Right lobe of liver (tissue), 6 donors: ENCODE data around the gene FBXL19. TPM values are rescaled to one million over a fixed set of nuclear protein-coding genes. Genes with fewer than 3 reads are reported as not detected.
A peak's percentile ranks its signal among the peaks of the same experiment; 100 is the strongest.

ENCODE experiments used
- ATAC-seq, 4 donors: fragments of 200-7000 bp; cut with Tn5 transposase; one replicate each; pipeline ENCODE4 v1.9.1; 2020; ENCODE audit warnings: mild to moderate bottlenecking in 4 of 4, moderate library complexity in 4 of 4
- DNase-seq, 3 donors: peaks; one replicate each; pipeline ENCODE4 v3.0.0-alpha.2; 2020
- H3K27ac ChIP-seq, 3 donors: fragments of 200-600 bp; one replicate each; pipeline ENCODE4 v1.8.0; 2022
- H3K27me3 ChIP-seq, 2 donors: fragments of 200-600 bp; one replicate each; pipeline ENCODE4 v1.8.0; 2022
- H3K36me3 ChIP-seq, 4 donors: fragments of 200-600 bp; sonication (generic) in 1 of 4; one replicate each; pipeline versions ENCODE4 v1.5.1 to v1.8.0; 2017 to 2022; ENCODE audit warnings: control low read depth in 1 of 4
- H3K4me1 ChIP-seq, 4 donors: fragments of 200-600 bp; sonication (generic) in 1 of 4; one replicate each; pipeline versions ENCODE4 v1.5.1 to v1.8.0; 2017 to 2022; ENCODE audit warnings: control low read depth in 1 of 4
- H3K4me3 ChIP-seq, 3 donors: fragments of 200-600 bp; one replicate each; pipeline ENCODE4 v1.8.0; 2022
- H3K9me3 ChIP-seq, 4 donors: fragments of 200-600 bp; sonication (generic) in 1 of 4; one replicate each; pipeline versions ENCODE4 v1.5.1 to v1.8.0; 2017 to 2022; ENCODE audit warnings: control low read depth in 1 of 4
- POLR2A ChIP-seq: fragments of 450-650 bp; IDR thresholded peaks from one replicate; pipeline ENCODE4 v1.6.1; 2017; ENCODE audit warnings: antibody characterized with exemption, mild to moderate bottlenecking
- WGBS: methylation state at CpG from one replicate; pipeline ENCODE4 v1.1.6; 2018; ENCODE audit warnings: low coverage, low lambda C conversion rate; ENCODE audit not compliant: insufficient coverage; ENCODE audit errors: missing lambda C conversion rate; 5-methylcytosine and 5-hydroxymethylcytosine counted together
- intact Hi-C, 2 donors: fragments of 100-400 bp; cut with DNase I; formaldehyde crosslinking; loops; one replicate each; pipeline versions ENCODE4 v1.11.2 to v1.14.1; 2022
- total RNA-seq, 6 experiments: library from RNA; depleted of rRNA in 2 of 6; stranded (reverse); fragments of >200 nt in 2 of 6; fragmentation: NEBNext Ultra II Directional in 3 of 6; extraction: Animal tissue kit (Norgen Biotek cat#: 25700) in 3 of 6; gene quantifications; one replicate each; pipeline versions ENCODE4 v1.1.0 to v1.2.4, GENCODE V29; 2016 to 2023
- TF ChIP-seq, protein P1 (sequence below), 4 donors: fragments of 200-600 bp in 3 of 4; fragments of 450-650 bp in 1 of 4; IDR thresholded peaks; one replicate each; pipeline versions ENCODE4 v1.5.1 to v1.8.0; 2016 to 2022; ENCODE audit warnings: antibody characterized with exemption in 4 of 4, mild to moderate bottlenecking in 2 of 4
- donor health status: DM: no; HTN: yes; CAD: no.
- donor health status: DM: no; HTN: no; CAD: no.
- donor health status: DM: no; HTN: no; CAD: no.
- donor health status: DM: no; HTN: yes; CAD: no.
- donor health status: DM: no; HTN: yes; CAD: no.

FBXL19 gene
- total RNA-seq, 6 experiments from 2014 or later, result 2.8 to 8.0 (median 3.4) TPM

DNA sequence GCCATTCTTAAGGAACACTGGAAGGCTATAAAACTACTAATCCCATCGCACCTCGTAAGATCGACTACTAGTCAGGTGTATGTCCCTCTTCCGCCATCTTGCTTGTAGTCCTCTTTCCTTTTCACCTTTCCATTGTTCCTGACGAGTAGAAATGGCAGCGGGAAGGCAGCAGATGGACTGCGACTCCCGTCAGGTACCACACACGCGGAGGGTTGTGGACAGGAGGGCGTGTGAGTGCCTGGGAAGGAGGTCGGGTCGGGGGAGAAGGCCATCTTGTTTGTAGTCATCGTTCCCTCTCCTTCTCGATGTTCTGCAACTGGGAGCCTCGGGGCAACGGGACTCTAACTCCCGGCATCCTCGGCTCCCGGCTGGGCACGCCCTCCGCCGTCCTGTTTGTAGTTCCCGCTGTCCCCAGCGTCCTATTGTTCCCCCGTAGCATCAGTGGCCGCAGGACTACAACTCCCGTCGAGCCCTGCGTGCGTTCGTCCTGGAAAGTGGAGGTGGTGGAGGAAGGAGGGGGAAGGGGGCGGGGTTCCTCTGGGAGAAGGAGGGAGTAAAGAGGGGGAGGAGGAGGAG, 324 bp upstream of the FBXL19 start:
- H3K9me3 ChIP-seq, result no peaks in the 10 kb centered on the region
- 1% methylated on average over 30 of the region's 33 CpGs for WGBS
- DNase-seq (peak; percentile 99 to 100 (median 100)), ATAC-seq (peak; percentile 77 to 85 (median 82))
- peak overlapping the region; percentile 55 to 67 (median 63) for H3K4me3 ChIP-seq
- H3K27ac ChIP-seq, result peak overlapping the region; percentile 88 to 93 (median 92)
- intact Hi-C loops, result no loop called here
- H3K27me3 ChIP-seq, result no peaks in the 10 kb centered on the region
- peak; percentile 61 for TF ChIP-seq POLR2A
- TF ChIP-seq, protein P1, sequence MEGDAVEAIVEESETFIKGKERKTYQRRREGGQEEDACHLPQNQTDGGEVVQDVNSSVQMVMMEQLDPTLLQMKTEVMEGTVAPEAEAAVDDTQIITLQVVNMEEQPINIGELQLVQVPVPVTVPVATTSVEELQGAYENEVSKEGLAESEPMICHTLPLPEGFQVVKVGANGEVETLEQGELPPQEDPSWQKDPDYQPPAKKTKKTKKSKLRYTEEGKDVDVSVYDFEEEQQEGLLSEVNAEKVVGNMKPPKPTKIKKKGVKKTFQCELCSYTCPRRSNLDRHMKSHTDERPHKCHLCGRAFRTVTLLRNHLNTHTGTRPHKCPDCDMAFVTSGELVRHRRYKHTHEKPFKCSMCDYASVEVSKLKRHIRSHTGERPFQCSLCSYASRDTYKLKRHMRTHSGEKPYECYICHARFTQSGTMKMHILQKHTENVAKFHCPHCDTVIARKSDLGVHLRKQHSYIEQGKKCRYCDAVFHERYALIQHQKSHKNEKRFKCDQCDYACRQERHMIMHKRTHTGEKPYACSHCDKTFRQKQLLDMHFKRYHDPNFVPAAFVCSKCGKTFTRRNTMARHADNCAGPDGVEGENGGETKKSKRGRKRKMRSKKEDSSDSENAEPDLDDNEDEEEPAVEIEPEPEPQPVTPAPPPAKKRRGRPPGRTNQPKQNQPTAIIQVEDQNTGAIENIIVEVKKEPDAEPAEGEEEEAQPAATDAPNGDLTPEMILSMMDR (IDR thresholded peaks at IDR 0.05), result no peak
- H3K4me1 ChIP-seq, result peaks cover 0 to 4% (median 0%) of the 10 kb centered on the region in 4 donors
- no peaks in the 10 kb centered on the region for H3K36me3 ChIP-seq

DNA sequence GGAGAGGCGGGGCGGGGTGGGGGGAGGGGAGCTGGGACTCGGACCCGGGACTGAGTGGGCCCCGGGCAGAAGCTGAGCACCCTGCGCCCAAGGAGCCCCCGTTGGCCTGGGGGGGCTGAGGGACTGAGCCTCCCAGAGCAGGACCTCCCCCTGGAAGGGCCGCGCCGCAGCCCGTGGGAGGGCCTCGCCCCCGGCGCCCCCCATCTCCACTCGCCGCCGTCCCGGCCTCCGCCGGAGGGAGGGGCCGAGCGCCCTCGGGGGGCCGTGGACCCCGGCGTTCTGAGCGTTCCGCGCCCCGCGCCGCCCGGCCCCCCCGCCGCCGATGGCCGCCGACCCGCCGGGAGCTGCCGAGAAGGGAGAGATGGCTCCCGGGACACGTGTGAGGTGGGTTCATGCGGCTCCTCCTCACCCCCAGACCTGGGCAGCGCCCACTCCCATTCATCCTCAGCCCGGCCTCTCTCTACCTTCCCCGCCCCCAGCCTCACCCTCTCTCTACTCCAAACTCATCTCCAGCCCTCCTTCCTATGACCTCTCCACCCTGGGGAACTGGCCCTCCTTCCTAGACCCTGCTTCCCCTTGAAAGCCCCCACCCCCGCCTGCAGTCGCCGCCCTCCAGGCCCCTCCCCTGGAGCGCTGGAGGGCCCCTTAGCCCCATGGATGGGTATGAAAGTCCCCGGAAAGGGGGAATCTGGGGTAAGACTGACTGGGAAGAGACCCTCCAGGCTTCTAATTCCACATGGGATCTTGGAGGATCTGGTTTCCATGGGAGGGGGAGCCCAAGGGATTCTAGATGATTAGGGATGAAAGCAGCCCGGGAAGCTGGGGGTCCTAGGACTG, 922 bp downstream of the FBXL19 start:
- H3K4me1 ChIP-seq, result peaks cover 0 to 4% (median 0%) of the 10 kb centered on the region in 4 donors
- intact Hi-C loops, result no loop called here
- DNase-seq, result peak in 2 of 3 donors; percentile 45 to 52

DNA sequence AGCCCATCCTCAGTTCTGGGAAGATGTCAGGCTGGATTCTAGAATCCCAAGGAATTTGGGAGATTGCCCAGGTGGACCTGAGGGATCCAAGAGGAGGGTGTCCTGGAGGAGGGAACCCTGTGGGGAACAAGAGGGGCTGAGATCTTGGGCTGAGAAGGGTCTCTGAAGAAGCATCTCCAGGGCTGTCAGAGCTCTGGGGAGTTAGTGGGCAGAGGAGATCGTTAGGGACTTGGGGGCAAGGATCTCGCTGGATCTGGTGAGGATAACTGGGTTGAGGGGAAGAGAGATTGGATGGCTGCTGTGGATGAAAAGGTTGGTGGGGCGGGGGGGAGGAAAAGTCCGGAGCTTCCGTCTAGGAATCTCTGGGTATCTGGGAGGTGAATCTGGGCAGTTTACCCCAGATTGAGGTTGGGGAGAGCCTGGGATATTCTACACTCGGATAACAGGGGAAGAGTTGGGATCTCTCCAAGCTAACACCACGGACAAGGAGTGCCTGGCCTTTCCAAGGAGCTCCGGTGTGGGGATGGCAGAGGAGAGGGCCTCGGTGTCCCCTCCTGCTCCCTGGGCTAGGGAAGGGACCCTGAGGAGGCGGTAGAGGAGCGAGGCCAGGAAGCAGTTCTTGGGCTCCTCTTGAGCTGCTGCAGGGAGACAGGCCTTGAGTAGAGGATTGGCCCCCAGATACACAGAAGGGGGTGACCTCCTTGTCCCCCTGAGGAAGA, 1.7 kb downstream of the FBXL19 start:
- ATAC-seq (no peak), DNase-seq (no peak)
- Histone ChIP-seq H3K36me3 (no peaks in the 10 kb centered on the region), H3K27me3 (no peaks in the 10 kb centered on the region), H3K9me3 (no peaks in the 10 kb centered on the region), H3K4me3 (no peak overlapping the region), H3K4me1 (peaks cover 0 to 4% (median 0%) of the 10 kb centered on the region in 4 donors), H3K27ac (no peak overlapping the region)
- TF ChIP-seq, protein P1 (IDR thresholded peaks at IDR 0.05), result no peak
- no peak for TF ChIP-seq POLR2A
- intact Hi-C loops, result no loop called here
- WGBS, result 76% methylated on average over 6 of the region's 11 CpGs

More for the DNA sequence above, 922 bp downstream of the FBXL19 start:
- Histone ChIP-seq H3K27me3 (no peaks in the 10 kb centered on the region), H3K36me3 (no peaks in the 10 kb centered on the region), H3K4me3 (peak overlapping the region; percentile 55 to 67 (median 63)), H3K9me3 (no peaks in the 10 kb centered on the region), H3K27ac (peak overlapping the region in 2 of 3 donors; percentile 26 to 47)
- 46% methylated on average over 6 of the region's 53 CpGs for WGBS
- no peak for ATAC-seq
- no peak for TF ChIP-seq POLR2A
- TF ChIP-seq, protein P1 (IDR thresholded peaks at IDR 0.05), result no peak

DNA sequence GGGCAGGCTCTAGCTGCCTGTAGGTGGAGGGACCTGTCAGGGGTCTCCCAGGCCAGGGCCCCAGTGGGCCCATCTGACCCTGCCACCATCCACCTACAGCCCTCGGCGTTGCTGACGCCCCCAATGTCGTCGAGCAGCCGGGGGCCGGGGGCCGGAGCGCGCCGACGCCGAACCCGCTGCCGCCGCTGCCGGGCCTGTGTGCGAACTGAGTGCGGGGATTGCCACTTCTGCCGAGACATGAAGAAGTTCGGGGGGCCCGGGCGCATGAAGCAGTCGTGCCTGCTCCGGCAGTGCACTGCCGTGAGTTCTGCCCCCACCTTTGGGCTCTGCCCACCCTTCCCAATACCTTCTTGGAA, 2.2 kb downstream of the FBXL19 start:
- no CpG with 5 or more reads among the region's 26 CpGs for WGBS
- TF ChIP-seq, protein P1 (IDR thresholded peaks at IDR 0.05), result no peak
- no peak for TF ChIP-seq POLR2A
- H3K9me3 ChIP-seq, result no peaks in the 10 kb centered on the region
- no peaks in the 10 kb centered on the region for H3K27me3 ChIP-seq
- H3K4me3 ChIP-seq, result no peak overlapping the region
- intact Hi-C loops, result no loop called here
- peaks cover 0 to 4% (median 0%) of the 10 kb centered on the region in 4 donors for H3K4me1 ChIP-seq
- H3K27ac ChIP-seq, result no peak overlapping the region
- no peaks in the 10 kb centered on the region for H3K36me3 ChIP-seq
- ATAC-seq (no peak), DNase-seq (no peak)
